ENCODE data around the gene CTSF.

DNA sequence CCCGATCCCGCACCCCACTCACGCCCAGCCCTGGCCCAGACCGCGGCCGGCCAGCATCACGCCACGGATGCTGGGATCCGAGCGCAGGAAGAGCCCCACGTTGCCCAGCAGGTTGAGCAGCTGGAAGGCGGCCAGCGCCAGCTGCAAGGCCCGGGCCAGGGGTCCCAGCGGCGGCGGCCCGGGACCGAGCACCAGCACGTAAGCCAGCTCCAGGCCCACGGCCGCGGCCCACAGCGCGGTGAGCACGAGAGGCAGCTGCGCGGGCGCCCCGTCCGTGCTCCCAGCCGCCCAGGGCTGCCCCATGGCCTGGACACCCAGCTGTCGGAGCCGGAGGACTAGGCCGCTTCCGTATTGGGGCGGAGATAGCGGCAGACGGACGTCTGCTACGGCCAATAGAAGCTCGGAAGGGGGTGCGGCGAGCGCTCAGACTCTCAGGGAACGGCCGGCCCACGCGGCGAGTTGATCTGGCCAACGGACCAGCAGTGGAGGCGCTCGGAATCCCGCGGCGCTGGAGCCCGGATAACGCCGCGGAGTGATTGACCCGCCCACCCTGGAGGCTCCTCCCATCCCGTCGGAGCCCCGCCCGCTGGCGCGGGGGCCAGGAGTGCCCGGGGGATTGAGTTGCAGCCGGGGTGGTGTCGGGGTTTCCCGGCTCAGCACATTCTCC, 22.6 kb downstream of the CTSF start, which contains the start of gene ZDHHC24:
- TF ChIP-seq, protein P1, sequence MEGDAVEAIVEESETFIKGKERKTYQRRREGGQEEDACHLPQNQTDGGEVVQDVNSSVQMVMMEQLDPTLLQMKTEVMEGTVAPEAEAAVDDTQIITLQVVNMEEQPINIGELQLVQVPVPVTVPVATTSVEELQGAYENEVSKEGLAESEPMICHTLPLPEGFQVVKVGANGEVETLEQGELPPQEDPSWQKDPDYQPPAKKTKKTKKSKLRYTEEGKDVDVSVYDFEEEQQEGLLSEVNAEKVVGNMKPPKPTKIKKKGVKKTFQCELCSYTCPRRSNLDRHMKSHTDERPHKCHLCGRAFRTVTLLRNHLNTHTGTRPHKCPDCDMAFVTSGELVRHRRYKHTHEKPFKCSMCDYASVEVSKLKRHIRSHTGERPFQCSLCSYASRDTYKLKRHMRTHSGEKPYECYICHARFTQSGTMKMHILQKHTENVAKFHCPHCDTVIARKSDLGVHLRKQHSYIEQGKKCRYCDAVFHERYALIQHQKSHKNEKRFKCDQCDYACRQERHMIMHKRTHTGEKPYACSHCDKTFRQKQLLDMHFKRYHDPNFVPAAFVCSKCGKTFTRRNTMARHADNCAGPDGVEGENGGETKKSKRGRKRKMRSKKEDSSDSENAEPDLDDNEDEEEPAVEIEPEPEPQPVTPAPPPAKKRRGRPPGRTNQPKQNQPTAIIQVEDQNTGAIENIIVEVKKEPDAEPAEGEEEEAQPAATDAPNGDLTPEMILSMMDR (conservative IDR thresholded peaks at IDR 0.05; ENCODE audit: low read length), result no peak
- no peak for TF ChIP-seq EZH2phosphoT487 (IDR thresholded peaks at IDR 0.05; ENCODE audit: borderline replicate concordance, low read depth, low read length)
